Esophagus squamous epithelium (tissue), 4 donors: ENCODE results near the gene PPP2R2C.

Experiments
- CTCF ChIP-seq, 6 experiments: fragments of 450-650 bp in 4 of 6; fragments of 200-600 bp in 2 of 6; sonication (generic) in 2 of 6; IDR thresholded peaks; one replicate each; pipeline ENCODE4 v1.5.1; 2016 to 2019; ENCODE audit warnings: antibody characterized with exemption in 6 of 6, mild to moderate bottlenecking in 4 of 6, moderate library complexity in 4 of 6
- POLR2A ChIP-seq, 4 donors: fragments of 450-650 bp; IDR thresholded peaks; one replicate each; pipeline ENCODE4 v1.6.1; 2017; ENCODE audit warnings: antibody characterized with exemption in 4 of 4, mild to moderate bottlenecking in 4 of 4, moderate library complexity in 3 of 4

DNA sequence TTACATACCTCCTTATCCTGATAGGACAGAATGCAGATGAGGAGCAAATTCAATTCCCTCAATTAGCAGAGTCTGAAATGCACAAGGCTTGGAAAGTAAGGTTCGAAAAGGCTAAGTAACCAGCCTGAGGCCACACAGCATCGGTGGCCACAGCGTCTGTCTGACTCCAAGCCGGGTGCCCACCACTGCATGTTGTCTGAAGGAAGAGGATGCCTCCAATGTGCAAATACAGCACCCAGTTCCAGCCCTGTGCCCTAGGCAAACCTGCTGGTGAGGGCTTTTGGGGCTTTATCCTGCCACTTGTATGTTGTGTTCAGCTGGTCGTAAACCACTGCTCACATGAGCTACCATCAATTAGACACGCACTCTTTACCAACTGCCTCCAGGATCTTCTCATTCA lies 48.6 kb upstream of the PPP2R2C start:
- TF ChIP-seq CTCF (IDR thresholded peaks at IDR 0.05) (no peak), POLR2A (IDR thresholded peaks at IDR 0.05) (no peak)
